Suppressor macrophage (primary cell): ENCODE data around the gene UBE2Q1.

Experiments used
- DNase-seq, 4 experiments: peaks; one replicate each; pipeline ENCODE4 v3.0.0-alpha.2; 2020 to 2022

Gene UBE2Q1

GRCh38 chr1:154575951-154576566 is 17.6 kb upstream of the UBE2Q1 start:
- DNase-seq, result no peak

GRCh38 chr1:154575147-154575927 is 16.9 kb upstream of the UBE2Q1 start:
- DNase-seq, result no peak

- no peak for DNase-seq
Observed at GRCh38 chr1:154574716-154575115, 16.3 kb upstream of the UBE2Q1 start.

GRCh38 chr1:154573168-154573510 is 14.7 kb upstream of the UBE2Q1 start:
- DNase-seq, result no peak

GRCh38 chr1:154572468-154573167 is 14.2 kb upstream of the UBE2Q1 start:
- DNase-seq, result no peak

GRCh38 chr1:154571964-154572288 is 13.5 kb upstream of the UBE2Q1 start:
- DNase-seq, result no peak

GRCh38 chr1:154571244-154571963 is 12.9 kb upstream of the UBE2Q1 start:
- DNase-seq, result no peak

GRCh38 chr1:154568157-154568815 is 9.8 kb upstream of the UBE2Q1 start:
- no peak for DNase-seq

GRCh38 chr1:154567386-154568156 is 9.1 kb upstream of the UBE2Q1 start, which contains the start of gene CHRNB2:
TSS of gene CHRNB2 (plus strand) at chr1:154567778. CDS start at chr1:154568045, 267 bp downstream.
- DNase-seq, result peak; percentile 67 to 88 (median 76)

- DNase-seq, result no peak
Observed at GRCh38 chr1:154565876-154566275, 7.4 kb upstream of the UBE2Q1 start.

GRCh38 chr1:154559466-154560044 is 1.1 kb upstream of the UBE2Q1 start:
- peak; percentile 90 to 94 (median 92) for DNase-seq

GRCh38 chr1:154558720-154559465 is 431 bp upstream of the UBE2Q1 start:
- peak; percentile 99 to 100 (median 100) for DNase-seq

GRCh38 chr1:154557248-154557938 is 1.1 kb downstream of the UBE2Q1 start:
- DNase-seq, result no peak

- DNase-seq, result no peak
Observed at GRCh38 chr1:154556422-154556821, 2.0 kb downstream of the UBE2Q1 start.

- DNase-seq, result no peak
Observed at GRCh38 chr1:154553056-154554030, 5.1 kb downstream of the UBE2Q1 start.

GRCh38 chr1:154552036-154552435 is 6.4 kb downstream of the UBE2Q1 start:
- no peak for DNase-seq

- no peak for DNase-seq
Observed at GRCh38 chr1:154551474-154551873, 7.0 kb downstream of the UBE2Q1 start.

GRCh38 chr1:154550657-154551056 is 7.8 kb downstream of the UBE2Q1 start:
- DNase-seq, result no peak

GRCh38 chr1:154550070-154550469 is 8.4 kb downstream of the UBE2Q1 start:
- no peak for DNase-seq
